DMS153 (cell line): ENCODE measurements around the gene ISG20L2.
"Not testable (repeated sequence)": the region's sequence is repeated elsewhere in the genome, so short reads cannot be mapped to it uniquely, and the experiment has no call there.

Experiments used
- DNase-seq: peaks from one replicate; lab custom pipeline; 2025; lab: John Stamatoyannopoulos, UW

Gene ISG20L2

GRCh38 chr1:156728599-156729462 lies at the start of gene ISG20L2:
ISG20L2 (minus strand) TSS chr1:156728766; CDS start chr1:156727652, 1,114 bp downstream.
- peak; percentile 99 for DNase-seq

- no peak for DNase-seq
Measured at GRCh38 chr1:156777573-156777972, 49.0 kb upstream of the ISG20L2 start.

GRCh38 chr1:156776942-156777341 lies 48.4 kb upstream of the ISG20L2 start:
- DNase-seq, result no peak

- no peak for DNase-seq
Measured at GRCh38 chr1:156775799-156776198, 47.2 kb upstream of the ISG20L2 start.

GRCh38 chr1:156773607-156774006 lies 45.0 kb upstream of the ISG20L2 start:
- no peak for DNase-seq

- no peak for DNase-seq
Measured at GRCh38 chr1:156772728-156773497, 44.3 kb upstream of the ISG20L2 start.

GRCh38 chr1:156772222-156772621 lies 43.7 kb upstream of the ISG20L2 start:
- no peak for DNase-seq

- DNase-seq, result no peak
Measured at GRCh38 chr1:156768610-156769295, 40.2 kb upstream of the ISG20L2 start.

GRCh38 chr1:156767879-156768604 lies 39.5 kb upstream of the ISG20L2 start:
- DNase-seq, result no peak

GRCh38 chr1:156767101-156767878 lies 38.7 kb upstream of the ISG20L2 start, which contains the start of gene PRCC:
PRCC (plus strand) TSS chr1:156767535; CDS start chr1:156767772, 237 bp downstream.
- DNase-seq, result peak; percentile 100

GRCh38 chr1:156766298-156767100 lies 37.9 kb upstream of the ISG20L2 start:
- no peak for DNase-seq

- no peak for DNase-seq
Measured at GRCh38 chr1:156765666-156766065, 37.1 kb upstream of the ISG20L2 start.

GRCh38 chr1:156765136-156765535 lies 36.6 kb upstream of the ISG20L2 start:
- not testable (repeated sequence) for DNase-seq

- no peak for DNase-seq
Measured at GRCh38 chr1:156760796-156761104, 32.2 kb upstream of the ISG20L2 start.

- DNase-seq, result no peak
Measured at GRCh38 chr1:156760092-156760795, 31.7 kb upstream of the ISG20L2 start.

- DNase-seq, result not testable (repeated sequence)
Measured at GRCh38 chr1:156757572-156758253, 29.1 kb upstream of the ISG20L2 start.

- no peak for DNase-seq
Measured at GRCh38 chr1:156756355-156756754, 27.8 kb upstream of the ISG20L2 start.

- DNase-seq, result no peak
Measured at GRCh38 chr1:156755527-156755950, 27.0 kb upstream of the ISG20L2 start.

- peak; percentile 47 for DNase-seq
Measured at GRCh38 chr1:156754219-156754618, 25.7 kb upstream of the ISG20L2 start.
